Lung (tissue), 12 donors: ENCODE results near the gene PTGDS. TPM values are rescaled to one million over a fixed set of nuclear protein-coding genes. Genes with fewer than 3 reads are reported as not detected.
A peak's percentile ranks its signal among the peaks of the same experiment; 100 is the strongest.

Experiments
- ATAC-seq: fragments of 200-7000 bp; cut with Tn5 transposase; one replicate; pipeline ENCODE4 v1.9.1; 2020; ENCODE audit warnings: moderate number of reproducible peaks; ENCODE audit not compliant: insufficient read depth, low FRiP score
- DNase-seq, 3 donors: peaks; one replicate each; pipeline ENCODE4 v3.0.0-alpha.2; 2013 to 2017
- H3K27ac ChIP-seq, 2 donors: one replicate each; pipeline ENCODE4 v1.5.1; 2013; ENCODE audit warnings: mild to moderate bottlenecking in 2 of 2, moderate library complexity in 2 of 2, control low read depth in 1 of 2, inconsistent platforms in 1 of 2, low read depth in 1 of 2, low read length in 1 of 2
- H3K27me3 ChIP-seq, 3 donors: one replicate each; pipeline ENCODE4 v1.5.1; 2013; ENCODE audit warnings: low read length in 2 of 3; ENCODE audit not compliant: control insufficient read depth in 3 of 3, insufficient read depth in 3 of 3
- H3K36me3 ChIP-seq, 4 donors: one replicate each; pipeline ENCODE4 v1.5.1; 2013; ENCODE audit warnings: low read length in 4 of 4, mild to moderate bottlenecking in 1 of 4, moderate library complexity in 1 of 4; ENCODE audit not compliant: control insufficient read depth in 4 of 4, insufficient read depth in 4 of 4
- H3K4me1 ChIP-seq, 5 donors: one replicate each; pipeline ENCODE4 v1.5.1; 2013; ENCODE audit warnings: low read length in 5 of 5, mild to moderate bottlenecking in 2 of 5, moderate library complexity in 1 of 5; ENCODE audit not compliant: control insufficient read depth in 5 of 5, insufficient read depth in 5 of 5
- H3K4me3 ChIP-seq: one replicate; pipeline ENCODE4 v1.5.1; 2013; ENCODE audit warnings: mild to moderate bottlenecking, control low read depth, moderate library complexity
- H3K9ac ChIP-seq, 2 donors: one replicate each; pipeline ENCODE4 v1.5.1; 2013; ENCODE audit warnings: low read length in 2 of 2, control low read depth in 1 of 2; ENCODE audit not compliant: insufficient read depth in 1 of 2
- H3K9me3 ChIP-seq, 4 donors: one replicate each; pipeline ENCODE4 v1.5.1; 2013; ENCODE audit warnings: low read length in 3 of 4, mild to moderate bottlenecking in 1 of 4, moderate library complexity in 1 of 4; ENCODE audit not compliant: control insufficient read depth in 4 of 4, insufficient read depth in 3 of 4
- WGBS, 2 donors: extraction: QIAGEN DNeasy Blood & Tissue Kit; methylation state at CpG; one replicate each; pipeline ENCODE4 v1.1.7; 2013; 5-methylcytosine and 5-hydroxymethylcytosine counted together
- polyA plus RNA-seq, 2 donors: library from polyadenylated mRNA; stranded (reverse); fragments of 200-250 nt; gene quantifications; one replicate each; pipeline ENCODE4 v1.2.1, GENCODE V29; 2013
- total RNA-seq, 2 donors: library from RNA; depleted of rRNA in 1 of 2; stranded (reverse); fragments of >200 nt in 1 of 2; gene quantifications; one replicate each; pipeline ENCODE4 v1.2.1, GENCODE V29; 2014 to 2021
- TF ChIP-seq, protein P1 (sequence below): IDR thresholded peaks from 2 replicates; pipeline ENCODE4 v1.5.1; 2012; ENCODE audit warnings: mild to moderate bottlenecking; ENCODE audit errors: control extremely low read depth, extremely low read depth
- donor health status: control.
- donor health status: control.
- donor health status: Bipolar disorder and iron deficiency.
- donor health status: healthy.
- donor health status: DM: yes; HTN: yes; CAD: no.

The PTGDS gene
- total and polyA plus RNA-seq, 4 donors: 19.4 to 159 (median 93.7) TPM

DNA sequence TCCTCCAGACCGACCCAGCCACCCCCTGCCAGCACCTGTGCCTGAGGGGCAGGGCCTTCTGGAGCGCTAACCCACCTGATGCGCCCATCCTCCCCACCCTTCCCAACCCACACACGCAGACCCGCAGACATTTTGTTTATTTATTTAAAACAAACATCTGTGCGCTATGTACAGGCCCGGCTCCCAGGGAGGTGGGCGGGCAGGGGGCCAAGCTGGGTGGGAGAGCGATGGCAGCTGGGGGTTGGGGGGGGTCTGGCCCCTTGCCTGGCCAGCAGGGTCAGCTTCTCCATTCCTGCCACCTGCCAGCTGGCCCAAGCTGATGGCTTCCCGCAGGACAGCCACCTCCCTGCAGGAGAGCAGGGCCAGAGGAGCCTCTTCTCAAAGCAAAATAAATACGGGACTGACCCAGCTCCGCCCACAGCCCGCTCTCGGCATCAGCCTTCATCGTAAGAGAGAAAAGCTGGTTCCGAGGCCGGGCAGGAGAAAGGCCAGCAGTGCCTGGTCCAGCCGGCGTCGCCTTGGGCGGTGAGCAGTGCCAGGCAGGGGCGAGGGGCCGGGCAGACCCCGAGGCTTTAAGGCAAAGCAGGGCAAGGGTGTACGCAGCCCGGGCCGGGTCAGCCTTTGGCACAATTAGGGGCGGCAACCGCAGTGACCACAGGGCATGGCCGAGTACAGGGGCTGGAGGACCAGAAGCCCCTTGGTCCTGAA, 30.0 kb downstream of the PTGDS start:
- no peak overlapping the region for H3K4me3 ChIP-seq
- TF ChIP-seq, protein P1, sequence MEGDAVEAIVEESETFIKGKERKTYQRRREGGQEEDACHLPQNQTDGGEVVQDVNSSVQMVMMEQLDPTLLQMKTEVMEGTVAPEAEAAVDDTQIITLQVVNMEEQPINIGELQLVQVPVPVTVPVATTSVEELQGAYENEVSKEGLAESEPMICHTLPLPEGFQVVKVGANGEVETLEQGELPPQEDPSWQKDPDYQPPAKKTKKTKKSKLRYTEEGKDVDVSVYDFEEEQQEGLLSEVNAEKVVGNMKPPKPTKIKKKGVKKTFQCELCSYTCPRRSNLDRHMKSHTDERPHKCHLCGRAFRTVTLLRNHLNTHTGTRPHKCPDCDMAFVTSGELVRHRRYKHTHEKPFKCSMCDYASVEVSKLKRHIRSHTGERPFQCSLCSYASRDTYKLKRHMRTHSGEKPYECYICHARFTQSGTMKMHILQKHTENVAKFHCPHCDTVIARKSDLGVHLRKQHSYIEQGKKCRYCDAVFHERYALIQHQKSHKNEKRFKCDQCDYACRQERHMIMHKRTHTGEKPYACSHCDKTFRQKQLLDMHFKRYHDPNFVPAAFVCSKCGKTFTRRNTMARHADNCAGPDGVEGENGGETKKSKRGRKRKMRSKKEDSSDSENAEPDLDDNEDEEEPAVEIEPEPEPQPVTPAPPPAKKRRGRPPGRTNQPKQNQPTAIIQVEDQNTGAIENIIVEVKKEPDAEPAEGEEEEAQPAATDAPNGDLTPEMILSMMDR: no peak
- ATAC-seq (no peak), DNase-seq (peak; percentile 49 to 74 (median 59))
- 65 to 75% methylated on average over 30 of the region's 30 CpGs for WGBS, 2 donors
- H3K9ac ChIP-seq: no peak overlapping the region
- peaks cover 0 to 2% (median 0%) of the 10 kb centered on the region in 4 donors for H3K9me3 ChIP-seq
- H3K27ac ChIP-seq: no peak overlapping the region
- H3K27me3 ChIP-seq: no peaks in the 10 kb centered on the region
- H3K4me1 ChIP-seq: peaks cover 0 to 6% (median 0%) of the 10 kb centered on the region in 5 donors
- H3K36me3 ChIP-seq: peaks cover 0 to 25% (median 3%) of the 10 kb centered on the region in 4 donors

DNA sequence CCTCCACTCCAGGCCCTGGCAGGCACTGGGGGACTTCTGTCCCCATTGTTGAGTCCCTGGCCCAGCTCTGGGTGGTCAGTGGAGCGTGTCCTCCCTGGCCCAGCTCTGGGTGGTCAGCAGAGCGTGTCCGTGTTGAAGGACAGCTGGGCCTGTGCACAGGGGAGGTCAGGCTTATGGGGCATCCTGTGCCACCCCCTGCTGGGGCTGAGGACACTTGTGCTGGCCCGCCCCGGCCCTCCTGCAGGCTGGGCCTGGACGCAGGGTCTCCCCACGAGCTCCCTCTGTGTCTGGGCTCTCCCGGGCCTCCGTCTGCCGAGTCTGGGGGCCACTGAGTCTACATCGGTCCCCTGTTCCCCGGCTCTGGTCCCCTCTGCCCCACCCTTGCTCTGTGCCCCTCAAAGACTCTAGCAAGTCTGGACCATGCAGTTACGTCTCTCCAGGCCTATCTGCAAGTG, 30.5 kb downstream of the PTGDS start:
- no peak overlapping the region for H3K9ac ChIP-seq
- no peak for ATAC-seq
- TF ChIP-seq, protein P1: no peak

DNA sequence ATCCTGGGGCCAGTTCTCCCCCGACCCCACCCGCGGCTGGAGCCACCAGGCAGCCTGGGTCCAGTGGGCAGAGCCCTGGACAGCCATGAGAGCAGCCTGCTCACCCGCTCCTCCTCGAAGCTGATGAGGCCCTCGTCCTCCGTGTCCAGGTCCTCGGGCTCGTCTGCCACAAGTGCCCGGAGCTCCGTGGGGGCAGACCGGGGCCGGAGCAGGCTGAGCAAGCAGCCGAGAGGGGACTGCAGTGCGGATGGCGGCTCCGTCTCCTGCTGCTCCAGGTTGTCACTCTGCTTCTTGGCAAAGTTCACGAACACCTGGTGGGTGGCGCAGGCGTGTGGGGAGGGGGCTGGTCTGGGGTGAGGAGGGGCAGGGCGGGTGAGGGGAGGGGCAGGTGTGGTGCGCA, 31.0 kb downstream of the PTGDS start:
- no peak overlapping the region for H3K4me3 ChIP-seq
- peaks cover 0 to 2% (median 0%) of the 10 kb centered on the region in 4 donors for H3K9me3 ChIP-seq
- H3K4me1 ChIP-seq: peaks cover 0 to 6% (median 0%) of the 10 kb centered on the region in 5 donors
- H3K27me3 ChIP-seq: no peaks in the 10 kb centered on the region
- DNase-seq (no peak), ATAC-seq (no peak)
- no peak overlapping the region for H3K9ac ChIP-seq
- TF ChIP-seq, protein P1: no peak
- H3K36me3 ChIP-seq: peaks cover 0 to 32% (median 5%) of the 10 kb centered on the region in 4 donors
- 89 to 94% methylated on average over 20 to 22 of the region's 22 CpGs for WGBS, 2 donors
- H3K27ac ChIP-seq: no peak overlapping the region

More for the DNA sequence above, 30.5 kb downstream of the PTGDS start:
- Histone ChIP-seq H3K4me3 (no peak overlapping the region), H3K36me3 (peaks cover 0 to 30% (median 5%) of the 10 kb centered on the region in 4 donors), H3K27ac (no peak overlapping the region), H3K9me3 (peaks cover 0 to 2% (median 0%) of the 10 kb centered on the region in 4 donors), H3K4me1 (peaks cover 0 to 6% (median 0%) of the 10 kb centered on the region in 5 donors), H3K27me3 (no peaks in the 10 kb centered on the region)
- WGBS, 2 donors: 88 to 91% methylated on average over 11 to 13 of the region's 13 CpGs
- DNase-seq: no peak
